NT2/D1 (cell line): Measurements from ENCODE around the gene TMUB1.

Experiments
- SUZ12 ChIP-seq: IDR thresholded peaks from 2 replicates; pipeline ENCODE4 v1.6.1; 2011; ENCODE audit not compliant: insufficient read length, insufficient read depth; ENCODE audit errors: extremely low read depth
- YY1 ChIP-seq: IDR thresholded peaks from 2 replicates; pipeline ENCODE4 v1.6.1; 2011; ENCODE audit not compliant: insufficient read length, insufficient read depth

GRCh38 chr7:151089893-151090730 lies 6.8 kb upstream of the TMUB1 start:
- no peak for TF ChIP-seq YY1
- TF ChIP-seq SUZ12, result no peak
